Stomach (tissue), 4 donors: ENCODE results near the gene SIPA1.

Experiments used
- CTCF ChIP-seq, 7 experiments: fragments of 450-650 bp in 4 of 7; fragments of 200-600 bp in 3 of 7; sonication (generic) in 3 of 7; IDR thresholded peaks; one replicate each; pipeline ENCODE4 v1.5.1; 2016 to 2019; ENCODE audit warnings: antibody characterized with exemption in 7 of 7, control low read depth in 2 of 7, mild to moderate bottlenecking in 1 of 7
- POLR2A ChIP-seq, 4 donors: fragments of 450-650 bp; IDR thresholded peaks; one replicate each; pipeline ENCODE4 v1.6.1; 2016; ENCODE audit warnings: antibody characterized with exemption in 4 of 4, control low read depth in 2 of 4, mild to moderate bottlenecking in 1 of 4, moderate library complexity in 1 of 4

GRCh38 chr11:65609665-65610064, 28.2 kb upstream of the SIPA1 start:
- TF ChIP-seq CTCF (IDR thresholded peaks at IDR 0.05) (no peak), POLR2A (IDR thresholded peaks at IDR 0.05) (no peak)
